GM21390 (cell line): ENCODE measurements around the gene C5.
"Not testable (repeated sequence)": the region's sequence is repeated elsewhere in the genome, so short reads cannot be mapped to it uniquely, and the experiment has no call there.

Experiments used
- ATAC-seq: cut with Tn5 transposase; IDR thresholded peaks from one replicate; pipeline ENCODE4 v1.9.1; 2021; ENCODE audit not compliant: unreplicated experiment

The C5 gene

DNA sequence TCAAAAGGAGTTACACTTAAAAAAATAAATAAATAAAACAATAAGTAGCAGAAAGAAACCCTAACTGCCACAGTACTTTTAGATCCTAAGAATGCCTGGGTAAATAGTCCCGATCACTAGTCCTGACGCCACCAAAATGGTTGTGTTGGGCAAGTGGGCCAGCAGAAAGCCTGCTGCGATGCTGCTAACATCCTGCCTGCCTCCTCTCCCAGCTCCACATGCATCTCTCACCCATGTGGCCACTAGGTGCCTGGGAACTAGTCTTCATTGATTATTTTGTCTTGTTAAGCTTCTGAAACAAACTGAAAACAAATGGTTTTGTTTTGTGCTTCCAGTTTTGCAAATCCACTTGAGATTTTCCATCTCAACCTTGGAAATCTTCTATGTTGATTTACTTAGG is 69.1 kb downstream of the C5 start:
- ATAC-seq, result no peak

DNA sequence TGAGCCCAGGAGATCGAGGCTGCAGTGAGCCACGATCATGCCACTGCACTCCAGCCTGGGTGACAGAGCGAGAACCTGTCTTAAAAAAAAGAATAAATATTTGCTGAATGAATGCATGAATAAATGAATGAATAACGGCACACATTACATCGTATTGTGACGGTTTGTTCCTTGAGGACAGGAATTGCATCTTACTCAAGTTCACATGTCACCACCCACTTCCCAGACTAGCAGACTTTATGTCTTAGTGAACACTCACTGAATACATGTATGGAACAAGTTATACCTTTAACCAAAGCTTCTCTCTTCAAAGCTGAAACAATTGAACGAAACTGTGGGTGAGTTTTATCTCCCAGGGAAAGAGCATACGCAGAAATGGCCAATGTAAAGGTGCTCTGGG is 70.3 kb downstream of the C5 start:
- no peak for ATAC-seq

DNA sequence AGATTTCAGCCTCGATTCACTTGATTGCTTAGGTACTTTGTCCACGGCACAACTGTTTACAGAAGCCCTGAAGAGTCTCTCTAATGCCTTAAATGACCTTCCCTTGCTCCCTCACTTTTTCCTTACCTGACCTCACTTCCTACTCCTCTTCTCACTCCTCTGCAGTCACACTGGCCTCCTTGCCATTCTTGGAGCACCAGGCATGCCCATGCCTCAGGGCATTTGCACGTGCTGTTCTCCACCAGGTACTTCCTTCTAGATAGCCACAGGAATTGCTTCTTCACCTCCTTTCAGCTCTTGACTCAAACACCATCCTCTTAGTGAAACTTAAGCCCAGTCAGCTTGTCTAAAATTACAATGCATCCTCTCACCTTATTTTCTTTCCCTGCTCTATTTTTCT is 71.1 kb downstream of the C5 start:
- ATAC-seq, result no peak

DNA sequence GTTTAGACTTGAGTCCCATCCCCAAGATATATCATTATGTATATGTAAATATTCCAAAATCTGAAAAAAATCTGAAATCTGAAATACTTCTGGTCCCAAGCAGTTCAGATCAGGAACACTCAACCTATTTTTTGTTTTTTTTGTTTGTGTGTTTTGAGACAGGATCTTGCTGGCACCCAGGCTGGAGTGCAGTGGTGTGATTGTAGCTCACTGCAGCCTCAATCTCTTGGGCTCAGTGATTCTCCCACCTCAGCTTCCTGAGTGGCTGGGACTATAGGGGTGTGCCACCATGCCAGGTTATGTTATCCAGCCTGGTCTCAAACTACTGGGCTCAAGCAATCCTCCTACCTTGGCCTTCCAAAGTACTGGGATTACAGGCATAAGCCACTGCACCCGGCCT is 72.8 kb downstream of the C5 start:
- no peak for ATAC-seq

DNA sequence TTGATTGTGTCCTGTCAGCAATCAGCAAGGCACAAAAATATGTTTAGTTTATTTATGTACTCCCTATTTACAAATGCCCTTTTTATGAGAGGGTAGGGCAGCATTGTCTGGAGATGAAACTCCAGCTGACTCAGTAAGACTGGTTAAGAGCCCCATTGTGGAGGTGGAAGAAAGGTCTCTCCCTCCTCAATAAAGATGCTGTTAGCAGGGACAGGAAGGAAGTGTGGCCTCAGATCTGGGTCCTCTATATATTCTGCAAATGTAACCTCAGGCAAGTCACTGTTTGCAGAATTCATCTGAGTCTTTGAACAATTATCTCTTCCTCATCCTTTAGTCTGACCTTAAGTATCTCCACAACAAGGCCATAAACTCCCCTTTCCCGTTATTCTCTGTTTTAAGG is 75.2 kb downstream of the C5 start:
- no peak for ATAC-seq

DNA sequence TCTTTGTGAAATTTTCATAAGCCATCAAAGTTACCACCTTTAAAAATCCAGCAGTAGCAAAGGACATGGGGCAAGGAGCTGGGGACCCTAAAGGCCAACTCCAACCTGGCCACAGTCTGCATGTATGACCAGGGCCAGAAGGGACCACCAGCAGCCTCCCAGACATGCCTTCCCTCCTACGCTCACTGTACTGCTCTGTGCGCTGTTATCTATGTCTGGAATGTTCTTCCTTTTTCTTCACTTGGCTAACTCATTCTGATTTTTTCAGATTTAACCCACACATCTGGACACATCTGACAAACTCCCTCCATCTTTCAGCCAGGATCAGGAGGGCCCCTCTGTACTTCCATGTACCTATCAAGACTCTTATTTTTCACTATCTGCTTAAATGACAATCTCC is 75.9 kb downstream of the C5 start:
- no peak for ATAC-seq

DNA sequence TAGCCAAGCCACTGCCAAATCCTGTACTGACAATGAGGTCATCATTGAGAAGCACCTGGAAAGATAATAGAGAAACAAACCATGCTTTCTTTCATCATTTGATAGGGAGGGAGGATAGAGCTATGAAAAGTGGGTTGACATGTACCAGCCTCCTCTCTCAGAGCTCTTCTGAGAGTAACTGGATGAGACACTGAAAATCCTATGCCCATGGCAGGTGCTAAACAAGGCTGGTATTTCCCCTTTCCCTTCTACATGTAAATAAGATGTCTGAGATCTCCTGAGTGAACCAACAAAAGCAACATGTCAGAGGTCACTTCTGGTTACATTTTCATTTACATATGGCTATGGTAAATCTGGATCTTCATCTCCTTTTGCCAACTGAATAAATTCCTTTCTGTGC is 78.1 kb downstream of the C5 start:
- ATAC-seq, result no peak

DNA sequence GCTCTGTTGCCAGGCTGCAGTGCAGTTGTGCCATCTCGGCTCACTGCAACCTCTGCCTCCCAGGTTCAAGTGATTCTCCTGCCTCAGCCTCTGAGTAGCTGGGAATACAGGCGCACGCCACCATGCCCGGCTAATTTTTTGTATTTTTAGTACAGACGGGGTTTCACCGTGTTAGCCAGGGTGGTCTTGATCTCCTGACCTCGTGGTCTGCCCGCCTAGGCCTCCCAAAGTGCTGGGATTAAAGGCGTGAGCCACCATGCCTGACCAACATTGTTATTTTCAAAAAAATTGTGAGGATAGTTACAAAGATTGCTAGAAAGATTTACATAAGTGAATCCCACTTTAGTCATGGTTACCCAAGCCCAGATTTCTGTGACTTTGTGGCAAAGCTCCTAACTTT is 78.6 kb downstream of the C5 start:
- not testable (repeated sequence) for ATAC-seq

DNA sequence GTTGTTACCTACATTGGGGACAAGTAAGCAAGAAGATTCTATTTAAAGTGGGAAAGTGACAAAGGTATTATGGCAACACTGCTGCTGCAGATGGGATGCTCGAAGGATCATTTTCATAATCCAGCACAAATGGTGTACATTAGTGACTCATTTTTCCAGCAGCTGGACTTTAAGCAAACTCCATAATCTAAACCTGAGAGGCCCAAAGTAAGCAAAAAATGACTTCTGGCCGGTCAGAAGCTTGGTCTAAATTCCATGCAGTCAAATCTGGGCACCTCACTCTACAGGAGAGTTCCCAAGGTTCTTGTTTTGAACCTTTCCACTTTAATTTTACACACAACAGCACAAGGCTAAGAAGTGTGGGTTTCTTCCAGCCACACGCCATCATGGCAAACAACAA is 79.8 kb downstream of the C5 start:
- ATAC-seq, result no peak

DNA sequence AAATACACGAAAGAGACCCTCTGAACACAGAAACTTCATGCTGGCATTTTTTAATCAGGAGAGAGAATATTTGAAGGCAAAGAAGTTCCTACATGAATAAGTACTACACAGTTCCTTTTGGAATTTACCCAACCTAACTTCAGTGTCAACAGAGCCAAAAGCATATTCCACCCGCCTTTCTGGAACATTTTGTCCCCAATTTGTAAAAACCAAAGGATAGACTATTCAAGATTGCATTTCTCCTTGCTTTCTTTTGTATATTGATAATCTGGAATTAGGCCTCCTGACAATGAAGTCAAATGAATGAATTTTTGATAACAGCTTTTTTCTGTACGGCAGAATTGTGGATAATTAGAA is 84.1 kb downstream of the C5 start:
- no peak for ATAC-seq

DNA sequence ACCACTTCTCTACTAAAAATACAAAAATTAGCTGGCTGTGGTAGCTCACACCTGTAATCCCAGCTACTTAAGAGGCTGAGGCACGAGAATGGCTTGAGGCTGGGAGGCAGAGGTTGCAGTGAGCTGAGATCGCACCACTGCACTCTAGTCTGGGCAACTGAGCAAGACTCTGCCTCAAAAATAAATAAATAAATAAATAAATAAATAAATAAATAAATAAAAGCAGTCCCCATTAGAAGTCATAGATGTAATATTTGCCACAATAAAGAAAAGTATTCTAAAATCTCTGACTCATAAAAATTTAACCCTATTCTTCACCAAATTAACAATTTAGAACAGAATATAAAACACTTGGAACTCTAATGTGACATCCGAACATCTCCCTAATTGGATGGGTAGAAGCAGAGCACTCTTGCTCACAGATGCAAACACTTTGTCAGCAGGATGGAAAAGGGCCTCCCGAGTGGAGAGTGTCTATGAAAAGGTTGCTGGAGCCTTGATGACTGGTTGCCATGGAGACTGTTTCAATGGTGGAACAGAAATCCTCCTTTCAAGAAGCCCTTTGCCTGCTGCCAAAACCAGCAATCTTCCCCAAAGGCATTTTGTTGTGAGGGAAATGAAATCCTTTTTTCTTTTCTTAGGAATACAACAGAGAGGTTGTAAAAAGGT is 84.6 kb downstream of the C5 start:
- no peak for ATAC-seq

DNA sequence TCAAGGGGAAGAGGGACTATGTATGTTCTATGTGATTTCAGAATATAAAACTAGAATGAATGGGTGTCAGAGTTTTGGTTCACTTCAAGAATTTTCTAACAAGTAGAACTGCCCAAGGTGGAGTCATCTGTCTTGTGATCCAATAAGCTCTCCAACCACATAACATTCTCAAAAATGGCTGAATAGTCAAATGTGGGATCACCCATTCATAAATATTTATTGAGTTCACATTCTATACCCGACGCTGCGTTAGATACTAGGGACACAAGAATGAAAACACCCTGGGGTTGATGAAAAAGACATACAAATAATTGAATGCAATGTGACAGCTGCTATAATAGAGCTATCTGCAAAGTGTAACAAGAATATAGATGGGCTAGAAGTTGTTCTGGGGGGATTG is 88.1 kb downstream of the C5 start:
- ATAC-seq, result no peak

DNA sequence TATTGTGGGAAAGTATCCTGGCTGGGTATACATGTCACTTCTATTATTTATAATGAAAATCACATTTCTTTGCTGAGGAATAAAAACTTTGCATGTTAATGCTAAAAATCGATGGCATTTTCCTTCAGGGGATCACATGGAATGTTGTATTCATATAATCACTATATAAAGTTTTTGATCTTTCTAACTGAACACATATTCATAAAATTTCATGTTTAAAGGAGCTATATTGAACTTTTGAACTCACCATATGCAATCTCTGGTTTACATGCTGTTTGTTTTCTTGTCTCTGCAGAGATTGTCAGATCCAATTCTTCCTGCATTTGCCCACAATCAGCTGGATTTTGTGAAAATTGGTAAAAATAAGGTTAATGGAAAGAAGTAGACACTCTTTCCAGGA is 90.1 kb downstream of the C5 start:
- ATAC-seq, result no peak

DNA sequence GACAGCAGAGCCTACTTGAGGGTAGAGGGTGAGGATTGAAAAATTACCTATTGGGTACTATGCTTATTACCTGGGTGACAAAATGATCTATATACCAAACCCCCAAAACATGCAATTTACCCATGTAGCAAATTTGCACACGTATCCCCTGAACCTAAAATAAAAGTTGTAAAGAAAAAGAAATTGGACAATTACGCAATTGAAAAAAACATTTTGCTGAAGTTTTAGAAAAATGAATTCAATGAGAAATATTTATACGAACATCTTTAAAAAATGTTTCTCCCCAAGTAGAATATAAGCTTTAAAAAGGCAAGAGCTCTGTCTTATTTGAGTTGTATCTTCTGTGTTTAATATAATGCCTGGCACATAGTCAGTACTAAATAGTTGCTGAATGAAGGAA is 93.2 kb downstream of the C5 start:
- ATAC-seq, result no peak

DNA sequence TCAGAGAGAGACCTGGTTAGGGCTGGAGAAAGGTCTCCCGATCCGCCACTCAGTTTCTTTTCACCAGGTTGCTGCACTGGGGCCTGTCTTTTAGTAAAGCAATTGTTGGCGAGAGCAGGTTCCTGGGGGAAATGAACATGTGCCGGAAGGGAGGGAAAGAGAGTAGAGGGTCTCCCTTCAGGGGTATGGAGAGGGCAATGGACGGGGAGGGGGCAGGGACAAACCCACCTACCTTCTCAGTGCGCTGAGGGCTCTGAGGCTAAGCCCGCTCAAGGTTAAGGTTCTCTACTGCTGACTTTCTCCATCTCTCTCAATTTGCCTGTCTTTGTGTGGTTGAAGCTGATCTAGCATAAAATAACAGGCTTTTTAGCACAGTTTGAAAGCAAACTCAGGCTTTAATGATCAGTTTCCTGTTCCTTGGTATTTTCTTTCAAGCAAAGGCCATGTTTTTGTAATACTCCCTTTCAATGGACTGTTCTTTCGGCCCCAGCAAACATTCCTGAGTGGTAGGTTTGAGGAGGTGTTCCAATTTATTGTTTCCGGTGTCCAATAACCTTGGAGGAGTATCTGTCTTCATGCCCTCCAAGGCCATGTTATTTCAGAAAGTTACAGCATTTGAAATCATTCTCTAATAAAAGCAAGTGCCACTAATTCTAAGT is 98.0 kb downstream of the C5 start:
- ATAC-seq, result no peak

DNA sequence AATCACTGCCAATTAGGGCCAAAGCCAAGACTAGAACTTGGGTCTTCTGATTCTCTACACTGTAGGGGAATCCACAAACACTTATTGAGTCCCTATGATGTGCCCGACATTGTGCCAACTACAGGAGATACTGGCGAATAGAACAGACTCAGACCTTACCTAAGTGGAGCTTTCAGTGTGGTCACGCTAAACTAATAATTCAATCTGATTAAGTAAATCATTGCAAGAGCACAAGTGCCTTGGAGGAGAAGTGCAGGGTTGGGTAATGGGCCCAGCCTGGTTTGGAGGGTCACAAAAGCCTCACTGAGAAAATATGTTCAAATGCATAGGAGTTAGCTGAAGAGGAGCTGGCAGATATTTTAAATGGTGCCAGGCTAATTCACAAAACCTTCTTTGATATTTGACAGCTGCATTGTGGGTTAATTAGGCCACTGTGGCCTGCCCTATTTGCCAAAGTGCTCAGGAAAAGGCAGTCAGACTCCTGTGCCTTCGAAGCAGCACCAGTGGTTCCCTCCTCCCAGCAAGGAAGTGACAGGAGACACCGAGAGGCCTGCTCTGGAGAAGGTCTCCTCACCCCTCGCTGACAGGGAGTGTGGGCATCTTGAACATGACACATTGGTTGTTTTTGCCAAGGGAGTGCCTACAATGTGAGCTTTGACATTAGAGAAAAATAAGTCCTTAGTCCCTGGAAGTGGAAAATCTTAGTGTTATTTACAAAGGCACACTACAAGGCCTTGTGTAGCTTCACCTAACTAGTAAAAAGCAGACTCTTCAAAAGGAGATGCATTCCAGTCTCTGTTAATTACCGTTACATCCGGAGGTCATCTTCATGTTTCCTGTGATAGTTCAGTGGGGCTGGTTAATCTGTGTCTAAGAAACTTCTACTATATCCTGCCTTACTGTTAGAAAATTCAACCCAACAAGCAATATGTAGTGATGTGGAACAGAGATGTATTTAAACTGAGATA is 99.4 kb downstream of the C5 start:
- ATAC-seq, result no peak

DNA sequence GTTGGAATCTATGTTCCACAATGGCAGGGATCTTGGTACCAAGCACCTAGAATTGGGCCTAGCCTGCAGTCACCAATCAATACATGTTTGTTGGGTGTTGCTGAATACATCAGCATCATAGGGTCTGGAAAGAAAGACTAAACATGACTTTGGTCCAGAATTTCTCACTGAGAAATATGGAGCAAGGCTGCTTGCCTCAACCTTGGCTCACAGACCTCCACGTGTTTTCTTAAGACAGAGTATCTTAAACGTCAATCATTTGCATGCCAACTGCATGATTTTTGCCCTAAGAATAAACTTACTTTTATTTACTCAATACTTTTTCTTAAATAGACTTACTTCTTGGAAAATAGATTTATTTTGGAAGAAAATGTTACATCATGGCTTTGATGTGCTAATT is 100.8 kb downstream of the C5 start:
- no peak for ATAC-seq

DNA sequence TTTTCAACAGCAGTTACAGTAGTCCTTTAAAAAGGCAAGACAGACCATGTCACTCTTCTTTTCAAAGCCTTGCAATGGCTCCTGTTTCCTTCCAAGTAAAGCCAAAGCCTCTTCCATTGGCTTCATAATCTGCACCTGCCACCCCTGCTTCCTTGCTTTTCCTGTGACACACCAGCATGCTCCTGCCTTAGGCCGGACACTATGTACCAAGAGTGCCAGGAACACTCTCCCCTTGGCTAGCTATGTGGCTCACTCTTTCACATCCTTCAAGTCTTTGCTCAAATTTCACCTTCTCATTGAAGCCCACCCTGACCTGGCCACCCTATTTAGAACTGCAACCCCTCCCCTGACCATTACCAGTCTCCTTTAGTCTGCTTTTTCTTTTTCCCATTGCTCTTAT is 101.3 kb downstream of the C5 start:
- ATAC-seq, result no peak

DNA sequence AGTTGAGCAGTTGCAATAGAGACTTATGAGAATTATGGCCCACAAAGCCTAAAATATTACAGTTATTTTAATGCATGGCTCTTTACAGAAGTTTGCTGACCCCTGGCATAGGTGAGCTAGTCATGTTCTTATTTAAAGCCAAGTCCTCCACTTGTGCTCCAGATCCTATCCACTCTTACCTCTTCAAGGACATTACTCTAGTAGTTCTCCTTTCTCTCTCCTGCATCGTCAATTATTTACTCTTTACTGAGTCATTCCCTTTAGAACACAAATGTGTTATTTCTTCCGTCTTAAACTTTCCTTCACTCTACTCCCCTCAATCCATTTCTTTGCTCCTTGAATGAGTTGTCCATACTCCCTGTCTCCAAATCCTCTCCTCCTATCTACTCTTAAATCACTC is 102.9 kb downstream of the C5 start:
- ATAC-seq, result no peak

DNA sequence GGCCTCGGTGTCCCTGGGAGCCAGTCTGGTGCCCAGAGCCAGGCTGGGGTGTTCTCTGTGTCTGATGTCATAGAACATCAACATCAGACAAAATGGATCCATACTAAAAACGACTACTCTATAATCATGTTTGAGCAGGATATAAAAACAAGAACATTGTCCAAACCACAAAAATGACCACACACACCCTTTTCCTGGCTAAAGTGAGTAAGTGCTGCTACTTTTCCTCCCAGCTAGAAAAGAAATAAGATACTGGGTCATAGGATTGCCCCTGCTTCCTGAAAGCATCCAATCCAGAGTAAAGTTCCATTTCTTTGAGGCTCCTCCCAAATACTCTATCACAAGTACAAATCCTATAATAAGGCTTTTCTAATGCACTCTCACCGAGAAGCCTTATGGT is 103.8 kb downstream of the C5 start:
- ATAC-seq, result no peak

DNA sequence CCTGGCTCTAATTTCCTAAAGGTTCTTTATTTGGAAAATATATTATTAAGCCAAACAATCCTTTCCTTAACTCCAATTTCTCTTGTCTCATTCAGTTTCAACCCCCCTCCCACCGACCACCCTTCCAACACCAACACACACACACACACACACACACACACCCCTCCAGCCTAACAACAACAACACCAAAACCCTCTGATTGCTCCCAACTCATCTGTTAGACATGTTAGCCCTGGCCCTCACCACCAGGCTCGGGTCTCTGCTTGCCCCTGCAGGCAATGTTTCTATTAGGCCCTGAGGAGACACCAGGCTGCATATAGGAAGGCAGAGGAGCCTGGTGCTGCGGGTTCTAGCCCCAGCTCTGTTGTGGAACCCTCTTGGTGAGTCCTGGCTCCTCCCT is 105.1 kb downstream of the C5 start:
- ATAC-seq, result no peak

DNA sequence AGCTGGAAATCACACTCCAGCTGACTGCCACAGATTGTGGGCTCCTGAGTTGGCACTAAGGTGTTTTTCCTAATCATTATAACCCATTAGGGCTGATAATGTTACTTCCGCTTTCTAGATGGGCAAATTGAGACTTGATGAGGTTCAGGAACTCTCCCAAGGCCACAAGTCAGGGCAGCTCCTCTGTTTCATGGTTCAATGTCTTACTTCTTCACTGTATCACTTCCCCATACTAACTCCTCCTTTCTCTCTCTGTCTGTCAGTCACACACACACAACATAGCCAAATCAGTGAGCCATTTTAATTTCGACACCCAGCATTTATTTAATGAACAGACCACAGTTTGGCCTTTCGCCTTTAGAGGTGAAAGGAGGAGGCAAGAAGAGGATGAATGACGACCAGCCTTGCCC is 105.6 kb downstream of the C5 start:
- ATAC-seq, result peak; percentile 99
